HG03095 (cell line): Measurements from ENCODE around the gene SLC35A1.

ENCODE experiments used
- ATAC-seq: cut with Tn5 transposase; IDR thresholded peaks from one replicate; pipeline ENCODE4 v1.9.1; 2021; ENCODE audit warnings: moderate library complexity; ENCODE audit not compliant: unreplicated experiment

SLC35A1 gene

GRCh38 chr6:87522686-87523085, 49.9 kb downstream of the SLC35A1 start:
- ATAC-seq, result no peak

DNA sequence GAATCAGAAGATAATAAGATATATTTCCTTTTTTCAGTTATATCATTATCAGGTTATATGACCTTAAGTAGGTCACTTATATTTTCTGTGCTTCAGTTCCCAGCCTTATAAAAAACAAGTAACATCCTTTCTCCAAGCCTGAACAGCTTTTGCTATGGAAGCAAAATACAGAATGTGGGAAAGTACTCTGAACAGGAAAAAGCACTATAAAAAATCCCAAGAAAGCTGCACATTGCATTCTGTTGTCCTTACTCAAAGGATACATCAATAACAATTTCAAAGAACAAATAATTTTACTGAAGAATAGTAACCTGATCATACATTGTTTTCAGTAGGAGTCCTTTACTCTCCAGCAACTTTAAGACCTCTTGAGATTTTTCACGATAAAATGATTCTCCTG, 56.4 kb downstream of the SLC35A1 start:
- no peak for ATAC-seq

GRCh38 chr6:87534377-87535047, 61.7 kb downstream of the SLC35A1 start:
- ATAC-seq, result no peak

- no peak for ATAC-seq
These were observed 65.9 kb downstream of the SLC35A1 start for GRCh38 chr6:87538510-87539260.

DNA sequence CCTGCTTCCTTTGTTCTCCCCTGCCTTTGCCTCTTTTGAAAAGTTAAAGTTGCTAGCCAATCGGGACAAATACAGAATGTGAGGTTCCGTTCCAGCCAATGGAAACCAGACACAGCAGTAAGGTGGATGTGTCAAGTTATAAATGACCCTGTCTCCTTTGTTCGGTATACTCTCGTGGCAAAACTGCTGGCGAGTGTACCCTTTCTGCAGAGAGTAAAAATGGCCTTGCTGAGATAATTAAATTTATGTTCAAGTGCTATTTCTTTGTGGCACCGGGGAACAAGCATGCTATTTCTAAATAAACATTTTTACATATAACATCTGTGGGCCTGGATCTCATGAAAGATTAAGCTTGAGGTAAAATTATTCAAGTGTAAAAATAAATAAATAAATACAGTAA, 66.8 kb downstream of the SLC35A1 start:
- no peak for ATAC-seq

DNA sequence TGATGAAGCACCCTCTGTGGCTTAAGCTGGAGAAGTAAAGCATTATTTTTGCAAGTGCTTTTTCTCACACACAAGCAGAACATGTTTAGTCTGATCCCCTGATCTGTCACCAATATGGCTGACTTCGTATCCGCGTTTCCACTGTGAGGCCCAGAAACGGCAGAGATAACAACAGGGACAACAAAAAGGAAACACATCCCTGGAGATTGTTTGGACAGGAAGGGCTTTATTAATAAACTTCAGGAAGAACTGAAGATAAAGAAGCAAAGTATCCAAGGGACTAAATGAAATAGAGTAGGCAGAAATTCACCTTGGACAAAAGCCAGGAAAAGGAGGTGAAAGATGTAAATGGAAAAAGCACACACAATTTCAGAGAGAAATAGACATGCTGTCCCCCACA, 67.8 kb downstream of the SLC35A1 start:
- ATAC-seq, result no peak

DNA sequence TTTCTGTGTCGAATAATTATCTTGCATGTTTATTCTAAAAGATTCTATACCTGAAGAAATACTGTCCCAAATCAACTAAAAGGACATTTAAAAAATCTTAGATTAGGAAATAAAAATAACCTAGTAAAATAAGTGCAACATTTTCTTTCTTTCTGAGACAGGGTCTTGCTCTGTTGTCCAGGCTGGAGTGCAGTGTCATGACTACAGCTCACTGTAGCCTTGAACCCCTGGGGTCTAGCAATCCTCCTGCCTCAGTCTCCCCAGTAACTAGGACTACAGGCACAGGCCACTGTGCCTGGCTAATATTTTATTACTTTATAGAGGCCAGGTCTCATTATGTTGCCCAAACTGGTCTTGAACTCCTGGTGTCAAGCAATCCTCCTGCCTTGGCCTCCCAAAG, 68.3 kb downstream of the SLC35A1 start:
- ATAC-seq, result no peak

DNA sequence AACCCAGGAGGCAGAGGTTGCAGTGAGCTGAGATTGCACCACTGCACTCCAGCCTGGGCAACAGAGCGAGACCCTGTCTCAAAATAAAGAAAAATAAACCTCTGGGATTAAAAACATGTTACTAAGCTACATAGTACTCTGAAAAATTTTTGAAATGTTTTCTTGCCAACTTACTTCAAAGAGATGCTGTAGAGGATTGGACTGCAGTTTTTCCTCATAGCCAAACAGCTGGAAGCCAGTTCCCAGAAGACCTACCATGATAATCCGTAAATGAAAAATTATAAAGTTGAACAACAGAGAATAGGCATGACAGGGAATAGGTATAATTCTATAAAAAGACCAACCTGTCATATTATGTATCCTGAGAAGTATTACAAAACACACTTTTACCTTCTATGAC, 69.0 kb downstream of the SLC35A1 start:
- no peak for ATAC-seq

GRCh38 chr6:87543696-87544473, 71.1 kb downstream of the SLC35A1 start:
- ATAC-seq, result no peak

GRCh38 chr6:87544474-87544735, 71.6 kb downstream of the SLC35A1 start:
- no peak for ATAC-seq

- ATAC-seq, result no peak
These were observed 79.0 kb downstream of the SLC35A1 start for GRCh38 chr6:87551799-87552198.

- no peak for ATAC-seq
These were observed 80.5 kb downstream of the SLC35A1 start for GRCh38 chr6:87553159-87553765.

- ATAC-seq, result no peak
These were observed 82.7 kb downstream of the SLC35A1 start for GRCh38 chr6:87555506-87555905.

- no peak for ATAC-seq
These were observed 85.7 kb downstream of the SLC35A1 start for GRCh38 chr6:87558446-87558845.

- no peak for ATAC-seq
These were observed 88.2 kb downstream of the SLC35A1 start for GRCh38 chr6:87561017-87561416.
